ENCODE data around the gene FAM98B.

The FAM98B gene

DNA sequence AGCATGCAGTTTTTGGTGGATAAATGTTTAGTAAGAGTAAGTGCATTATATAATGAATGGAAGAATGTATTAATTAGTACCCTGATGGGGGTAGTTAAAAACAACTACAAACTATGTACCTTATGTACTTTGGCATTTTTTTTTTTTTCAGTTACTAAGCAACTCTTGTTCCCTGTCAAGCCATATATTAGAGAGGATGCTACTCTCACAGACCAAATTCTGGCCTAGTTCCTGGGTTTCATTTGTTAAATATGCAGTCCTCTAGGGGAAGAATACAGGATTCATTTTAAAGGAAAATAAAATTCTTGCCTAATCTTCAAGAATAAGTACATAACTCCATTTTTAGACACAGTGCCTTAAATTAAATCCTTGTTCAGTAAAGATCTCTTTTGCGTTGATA, 16.9 kb downstream of the FAM98B start (continued):
- no peak for TF ChIP-seq GLIS1 (tag by site-specific recombination; IDR thresholded peaks at IDR 0.05)
- TF ChIP-seq, protein P1, sequence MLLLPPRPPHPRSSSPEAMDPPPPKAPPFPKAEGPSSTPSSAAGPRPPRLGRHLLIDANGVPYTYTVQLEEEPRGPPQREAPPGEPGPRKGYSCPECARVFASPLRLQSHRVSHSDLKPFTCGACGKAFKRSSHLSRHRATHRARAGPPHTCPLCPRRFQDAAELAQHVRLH (tag by site-specific recombination; IDR thresholded peaks at IDR 0.05) = no peak

DNA sequence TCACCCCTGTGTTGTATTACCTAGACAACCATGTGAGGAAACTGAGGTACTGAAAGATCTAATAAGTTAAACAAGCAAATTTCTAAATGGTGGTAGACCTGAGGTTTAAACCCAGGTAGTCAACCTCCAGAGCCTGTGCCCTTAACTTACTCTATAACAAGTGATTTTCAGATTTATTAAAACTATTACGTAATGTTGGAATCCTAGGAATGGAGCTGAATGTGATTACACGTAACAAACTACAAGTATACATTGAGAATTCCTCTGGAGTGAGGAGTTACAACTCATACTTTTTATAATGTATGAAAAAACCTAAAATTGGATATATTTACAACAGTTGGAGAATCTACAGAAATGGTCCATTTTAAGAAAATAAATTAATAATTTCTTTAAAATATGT, 18.0 kb downstream of the FAM98B start:
- H3K9me3 ChIP-seq (ENCODE audit: control insufficient read depth, insufficient read depth, low read depth, low read length) = no peaks in the 10 kb centered on the region
- ChIA-PET CTCF (interaction anchor here (0.6 to 2.2 kb wide), 5 partner anchors 32 to 1097 kb away, joined by 3 to 12 read pairs (median 5); no protein-coding TSS in a partner anchor), POLR2A (no interaction called here)
- H3K36me3 ChIP-seq (ENCODE audit: control insufficient read depth in 2 of 2, insufficient read depth in 1 of 2, low read length in 2 of 2) = peaks cover 11 to 46% of the 10 kb centered on the region in 2 experiments
- TF ChIP-seq ZNF394 (tag by site-specific recombination; IDR thresholded peaks at IDR 0.05; ENCODE audit: borderline replicate concordance) (no peak), ZNF23 (tag by site-specific recombination; IDR thresholded peaks at IDR 0.05; ENCODE audit: borderline replicate concordance) (no peak)
- no peak overlapping the region for H3K4me3 ChIP-seq (ENCODE audit: low read depth, low read length)
- H3K4me1 ChIP-seq (ENCODE audit: control insufficient read depth, insufficient read depth, low read length) = no peaks in the 10 kb centered on the region
- H3K27ac ChIP-seq (ENCODE audit: extremely low read depth, low read depth, low read length) = no peak overlapping the region

DNA sequence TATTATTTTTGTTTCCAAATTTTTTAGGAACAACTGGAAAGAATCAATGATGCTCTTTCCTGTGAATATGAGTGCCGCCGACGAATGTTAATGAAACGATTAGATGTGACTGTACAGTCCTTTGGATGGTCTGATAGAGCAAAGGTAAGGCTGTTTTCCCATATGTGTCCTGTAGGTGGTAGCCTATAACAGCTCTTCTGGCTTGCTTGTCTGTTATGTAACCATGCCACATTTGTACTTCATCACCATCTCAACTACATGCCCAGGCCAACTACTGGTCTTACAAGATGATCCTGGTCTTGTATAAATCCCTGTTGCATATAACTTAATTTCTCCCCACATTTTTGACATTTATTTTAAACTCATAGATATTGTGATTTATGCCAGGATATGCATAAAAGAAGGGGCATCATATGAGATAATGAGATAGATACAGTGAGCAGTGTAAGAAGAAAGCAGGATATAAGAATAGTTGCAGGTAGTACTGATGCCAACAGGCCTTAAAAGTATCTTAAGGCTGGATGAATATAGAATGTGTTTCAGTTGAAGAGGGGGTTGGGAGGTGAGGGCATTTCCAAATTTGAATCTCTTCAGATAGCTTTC, 20.3 kb downstream of the FAM98B start:
- peaks cover 11 to 53% of the 10 kb centered on the region in 2 experiments for H3K36me3 ChIP-seq (ENCODE audit: control insufficient read depth in 2 of 2, insufficient read depth in 1 of 2, low read length in 2 of 2)
- ChIA-PET CTCF (interaction anchor here (1.2 to 5.6 kb wide), 7 partner anchors 10 to 226 kb away, joined by 3 to 30 read pairs (median 5); no protein-coding TSS in a partner anchor), POLR2A (no interaction called here)
- H3K9me3 ChIP-seq (ENCODE audit: control insufficient read depth, insufficient read depth, low read depth, low read length) = no peaks in the 10 kb centered on the region
- no peak overlapping the region for H3K27ac ChIP-seq (ENCODE audit: extremely low read depth, low read depth, low read length)
- no peak overlapping the region for H3K4me3 ChIP-seq (ENCODE audit: low read depth, low read length)
- TF ChIP-seq, protein P2, sequence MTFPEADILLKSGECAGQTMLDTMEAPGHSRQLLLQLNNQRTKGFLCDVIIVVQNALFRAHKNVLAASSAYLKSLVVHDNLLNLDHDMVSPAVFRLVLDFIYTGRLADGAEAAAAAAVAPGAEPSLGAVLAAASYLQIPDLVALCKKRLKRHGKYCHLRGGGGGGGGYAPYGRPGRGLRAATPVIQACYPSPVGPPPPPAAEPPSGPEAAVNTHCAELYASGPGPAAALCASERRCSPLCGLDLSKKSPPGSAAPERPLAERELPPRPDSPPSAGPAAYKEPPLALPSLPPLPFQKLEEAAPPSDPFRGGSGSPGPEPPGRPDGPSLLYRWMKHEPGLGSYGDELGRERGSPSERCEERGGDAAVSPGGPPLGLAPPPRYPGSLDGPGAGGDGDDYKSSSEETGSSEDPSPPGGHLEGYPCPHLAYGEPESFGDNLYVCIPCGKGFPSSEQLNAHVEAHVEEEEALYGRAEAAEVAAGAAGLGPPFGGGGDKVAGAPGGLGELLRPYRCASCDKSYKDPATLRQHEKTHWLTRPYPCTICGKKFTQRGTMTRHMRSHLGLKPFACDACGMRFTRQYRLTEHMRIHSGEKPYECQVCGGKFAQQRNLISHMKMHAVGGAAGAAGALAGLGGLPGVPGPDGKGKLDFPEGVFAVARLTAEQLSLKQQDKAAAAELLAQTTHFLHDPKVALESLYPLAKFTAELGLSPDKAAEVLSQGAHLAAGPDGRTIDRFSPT (tag by site-specific recombination; IDR thresholded peaks at IDR 0.05) = no peak
- TF ChIP-seq ZNF654 (tag by site-specific recombination; IDR thresholded peaks at IDR 0.05; ENCODE audit: low read depth) (peak; percentile 57), MEIS1 (CRISPR knock-in tag; IDR thresholded peaks at IDR 0.05; ENCODE audit: borderline replicate concordance) (no peak), SP3 (tag by site-specific recombination; IDR thresholded peaks at IDR 0.05) (no peak), ZBTB21 (tag by site-specific recombination; IDR thresholded peaks at IDR 0.05) (no peak), ZNF341 (tag by site-specific recombination; IDR thresholded peaks at IDR 0.05; ENCODE audit: low read depth) (no peak), ZNF391 (tag by site-specific recombination; IDR thresholded peaks at IDR 0.05; ENCODE audit: borderline replicate concordance, low read depth) (no peak)
- TF ChIP-seq, protein P3, sequence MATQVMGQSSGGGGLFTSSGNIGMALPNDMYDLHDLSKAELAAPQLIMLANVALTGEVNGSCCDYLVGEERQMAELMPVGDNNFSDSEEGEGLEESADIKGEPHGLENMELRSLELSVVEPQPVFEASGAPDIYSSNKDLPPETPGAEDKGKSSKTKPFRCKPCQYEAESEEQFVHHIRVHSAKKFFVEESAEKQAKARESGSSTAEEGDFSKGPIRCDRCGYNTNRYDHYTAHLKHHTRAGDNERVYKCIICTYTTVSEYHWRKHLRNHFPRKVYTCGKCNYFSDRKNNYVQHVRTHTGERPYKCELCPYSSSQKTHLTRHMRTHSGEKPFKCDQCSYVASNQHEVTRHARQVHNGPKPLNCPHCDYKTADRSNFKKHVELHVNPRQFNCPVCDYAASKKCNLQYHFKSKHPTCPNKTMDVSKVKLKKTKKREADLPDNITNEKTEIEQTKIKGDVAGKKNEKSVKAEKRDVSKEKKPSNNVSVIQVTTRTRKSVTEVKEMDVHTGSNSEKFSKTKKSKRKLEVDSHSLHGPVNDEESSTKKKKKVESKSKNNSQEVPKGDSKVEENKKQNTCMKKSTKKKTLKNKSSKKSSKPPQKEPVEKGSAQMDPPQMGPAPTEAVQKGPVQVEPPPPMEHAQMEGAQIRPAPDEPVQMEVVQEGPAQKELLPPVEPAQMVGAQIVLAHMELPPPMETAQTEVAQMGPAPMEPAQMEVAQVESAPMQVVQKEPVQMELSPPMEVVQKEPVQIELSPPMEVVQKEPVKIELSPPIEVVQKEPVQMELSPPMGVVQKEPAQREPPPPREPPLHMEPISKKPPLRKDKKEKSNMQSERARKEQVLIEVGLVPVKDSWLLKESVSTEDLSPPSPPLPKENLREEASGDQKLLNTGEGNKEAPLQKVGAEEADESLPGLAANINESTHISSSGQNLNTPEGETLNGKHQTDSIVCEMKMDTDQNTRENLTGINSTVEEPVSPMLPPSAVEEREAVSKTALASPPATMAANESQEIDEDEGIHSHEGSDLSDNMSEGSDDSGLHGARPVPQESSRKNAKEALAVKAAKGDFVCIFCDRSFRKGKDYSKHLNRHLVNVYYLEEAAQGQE (tag by site-specific recombination; IDR thresholded peaks at IDR 0.05) = no peak
- no peaks in the 10 kb centered on the region for H3K4me1 ChIP-seq (ENCODE audit: control insufficient read depth, insufficient read depth, low read length)

DNA sequence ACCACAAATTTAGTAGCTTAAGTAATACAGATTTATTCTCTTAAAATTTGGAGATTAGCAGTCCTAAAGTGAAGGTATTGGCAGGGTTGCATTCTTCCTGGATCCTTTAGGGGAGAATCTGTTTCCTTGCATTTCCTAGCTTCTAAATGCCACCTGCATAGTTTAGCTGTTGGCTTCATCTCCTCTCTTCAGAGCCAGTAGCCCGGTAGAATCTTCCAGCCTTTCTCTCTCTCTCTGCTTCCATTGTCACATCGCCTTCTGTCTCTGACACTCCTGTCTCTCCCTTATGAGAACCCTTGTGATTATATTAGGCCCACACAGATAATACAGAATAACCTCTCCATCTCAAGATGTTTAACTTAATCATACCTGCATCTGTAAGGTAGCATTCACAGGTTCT, 21.4 kb downstream of the FAM98B start:
- H3K4me1 ChIP-seq (ENCODE audit: control insufficient read depth, insufficient read depth, low read length) = no peaks in the 10 kb centered on the region
- H3K4me3 ChIP-seq (ENCODE audit: low read depth, low read length) = no peak overlapping the region
- no peak overlapping the region for H3K27ac ChIP-seq (ENCODE audit: extremely low read depth, low read depth, low read length)
- no peaks in the 10 kb centered on the region for H3K9me3 ChIP-seq (ENCODE audit: control insufficient read depth, insufficient read depth, low read depth, low read length)
- TF ChIP-seq ZNF175 (tag by site-specific recombination; IDR thresholded peaks at IDR 0.05) (no peak), ZBTB48 (tag by site-specific recombination; IDR thresholded peaks at IDR 0.05) (no peak), ZNF324 (tag by site-specific recombination; IDR thresholded peaks at IDR 0.05) (no peak), SP7 (tag by site-specific recombination; IDR thresholded peaks at IDR 0.05) (no peak), ZNF202 (tag by site-specific recombination; IDR thresholded peaks at IDR 0.05; ENCODE audit: borderline replicate concordance) (no peak), ZBTB8A (tag by site-specific recombination; IDR thresholded peaks at IDR 0.05) (no peak), YY1 (tag by site-specific recombination; IDR thresholded peaks at IDR 0.05) (no peak), ZNF48 (tag by site-specific recombination; IDR thresholded peaks at IDR 0.05) (no peak), ZNF23 (tag by site-specific recombination; IDR thresholded peaks at IDR 0.05; ENCODE audit: borderline replicate concordance) (no peak)
- TF ChIP-seq, protein P4, sequence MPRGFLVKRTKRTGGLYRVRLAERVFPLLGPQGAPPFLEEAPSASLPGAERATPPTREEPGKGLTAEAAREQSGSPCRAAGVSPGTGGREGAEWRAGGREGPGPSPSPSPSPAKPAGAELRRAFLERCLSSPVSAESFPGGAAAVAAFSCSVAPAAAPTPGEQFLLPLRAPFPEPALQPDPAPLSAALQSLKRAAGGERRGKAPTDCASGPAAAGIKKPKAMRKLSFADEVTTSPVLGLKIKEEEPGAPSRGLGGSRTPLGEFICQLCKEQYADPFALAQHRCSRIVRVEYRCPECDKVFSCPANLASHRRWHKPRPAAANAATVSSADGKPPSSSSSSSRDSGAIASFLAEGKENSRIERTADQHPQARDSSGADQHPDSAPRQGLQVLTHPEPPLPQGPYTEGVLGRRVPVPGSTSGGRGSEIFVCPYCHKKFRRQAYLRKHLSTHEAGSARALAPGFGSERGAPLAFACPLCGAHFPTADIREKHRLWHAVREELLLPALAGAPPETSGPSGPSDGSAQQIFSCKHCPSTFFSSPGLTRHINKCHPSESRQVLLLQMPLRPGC (tag by site-specific recombination; IDR thresholded peaks at IDR 0.05) = no peak
- ChIA-PET CTCF (interaction anchor here (0.5 to 5.6 kb wide), 6 partner anchors 11 to 486 kb away, joined by 3 to 30 read pairs (median 6); no protein-coding TSS in a partner anchor), POLR2A (no interaction called here)
- peaks cover 11 to 53% of the 10 kb centered on the region in 2 experiments for H3K36me3 ChIP-seq (ENCODE audit: control insufficient read depth in 2 of 2, insufficient read depth in 1 of 2, low read length in 2 of 2)
